NB4 (cell line): ENCODE measurements around the gene OPN1SW.
A peak's percentile ranks its signal among the peaks of the same experiment; 100 is the strongest.

Experiments used
- DNase-seq: peaks from one replicate; pipeline ENCODE4 v3.0.0; 2010; ENCODE audit warnings: low read depth
- H3K4me3 ChIP-seq: one replicate; pipeline ENCODE4 v1.5.1; 2011; ENCODE audit warnings: mild to moderate bottlenecking, low read depth, low read length, moderate library complexity
- CTCF ChIP-seq: IDR thresholded peaks from one replicate; pipeline ENCODE4 v1.5.1; 2012; ENCODE audit warnings: low read depth, low read length
- MAX ChIP-seq: IDR thresholded peaks from 2 replicates; pipeline ENCODE4 v1.6.1; 2011; ENCODE audit warnings: low read depth, low read length
- MYC ChIP-seq: IDR thresholded peaks from 2 replicates; pipeline ENCODE4 v1.6.1; 2011; ENCODE audit warnings: low read depth, low read length
- POLR2A ChIP-seq: IDR thresholded peaks from 2 replicates; pipeline ENCODE4 v1.6.1; 2011; ENCODE audit warnings: mild to moderate bottlenecking; ENCODE audit not compliant: insufficient read length; ENCODE audit errors: extremely low read depth

Gene OPN1SW

GRCh38 chr7:128812514-128813168, 37.0 kb upstream of the OPN1SW start:
- peak overlapping the region; percentile 25 for H3K4me3 ChIP-seq
- TF ChIP-seq MAX (0 out of 2 replicates have a peak, but pooled peaks have one; percentile 40), CTCF (no peak), MYC (peak; percentile 66; the same call in 1 of the 2 replicates)
- peak; percentile 96 for DNase-seq

- no peak for TF ChIP-seq MAX
- TF ChIP-seq MYC, result 0 out of 2 replicates have a peak, but pooled peaks have one; percentile 11
- no peak overlapping the region for H3K4me3 ChIP-seq
- DNase-seq, result peak; percentile 83
Measured at GRCh38 chr7:128811631-128812430, 36.2 kb upstream of the OPN1SW start.

GRCh38 chr7:128810997-128811396, 35.4 kb upstream of the OPN1SW start:
- no peak for TF ChIP-seq CTCF
- TF ChIP-seq MAX, result no peak
- no peak for TF ChIP-seq POLR2A
- TF ChIP-seq MYC, result no peak
- no peak overlapping the region for H3K4me3 ChIP-seq
- no peak for DNase-seq

GRCh38 chr7:128810473-128810872, 34.9 kb upstream of the OPN1SW start:
- no peak overlapping the region for H3K4me3 ChIP-seq
- TF ChIP-seq CTCF, result no peak
- TF ChIP-seq MAX, result no peak
- no peak for TF ChIP-seq MYC
- TF ChIP-seq POLR2A, result no peak
- no peak for DNase-seq

GRCh38 chr7:128809363-128809762, 33.8 kb upstream of the OPN1SW start:
- TF ChIP-seq CTCF (no peak), MYC (no peak), MAX (no peak), POLR2A (no peak)

GRCh38 chr7:128807191-128807590, 31.6 kb upstream of the OPN1SW start:
- DNase-seq, result no peak
- no peak overlapping the region for H3K4me3 ChIP-seq
- TF ChIP-seq CTCF, result no peak
- TF ChIP-seq MAX, result no peak
- TF ChIP-seq MYC, result no peak
- no peak for TF ChIP-seq POLR2A

More at GRCh38 chr7:128809363-128809762, 33.8 kb upstream of the OPN1SW start:
- DNase-seq, result no peak
- no peak overlapping the region for H3K4me3 ChIP-seq
